Measurements from ENCODE around the gene FOXP3.

FOXP3 gene

DNA sequence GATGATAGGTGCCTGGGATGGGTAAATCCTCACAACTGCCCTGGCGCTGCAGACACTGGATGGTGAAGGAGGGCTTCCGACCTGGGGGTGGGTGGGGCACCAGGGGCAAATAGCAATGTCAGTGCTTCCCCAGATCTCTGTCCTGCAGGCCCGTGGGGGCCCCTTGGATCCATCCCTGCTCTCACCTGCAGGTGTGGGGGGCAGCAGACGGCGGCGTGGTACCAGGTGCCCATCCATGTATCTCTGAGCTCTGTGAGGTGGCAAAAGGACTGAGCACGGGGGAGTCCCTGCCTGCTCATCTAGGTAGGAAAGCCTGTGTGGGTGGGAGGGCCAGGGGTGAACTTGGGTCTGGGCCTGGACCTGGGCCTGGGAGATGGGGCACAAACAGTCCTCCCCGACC lies 58.0 kb downstream of the FOXP3 start:
- H3K4me3 Mint-ChIP-seq = no peak overlapping the region
- H3K27ac Mint-ChIP-seq = no peak overlapping the region
- no peaks in the 10 kb centered on the region for H3K9me3 Mint-ChIP-seq
- H3K27me3 Mint-ChIP-seq (ENCODE audit: low read depth) = peaks cover 4% of the 10 kb centered on the region
- H3K4me1 Mint-ChIP-seq (ENCODE audit: low read depth) = peaks cover 3% of the 10 kb centered on the region
- no peaks in the 10 kb centered on the region for H3K36me3 Mint-ChIP-seq (ENCODE audit: low read depth)

DNA sequence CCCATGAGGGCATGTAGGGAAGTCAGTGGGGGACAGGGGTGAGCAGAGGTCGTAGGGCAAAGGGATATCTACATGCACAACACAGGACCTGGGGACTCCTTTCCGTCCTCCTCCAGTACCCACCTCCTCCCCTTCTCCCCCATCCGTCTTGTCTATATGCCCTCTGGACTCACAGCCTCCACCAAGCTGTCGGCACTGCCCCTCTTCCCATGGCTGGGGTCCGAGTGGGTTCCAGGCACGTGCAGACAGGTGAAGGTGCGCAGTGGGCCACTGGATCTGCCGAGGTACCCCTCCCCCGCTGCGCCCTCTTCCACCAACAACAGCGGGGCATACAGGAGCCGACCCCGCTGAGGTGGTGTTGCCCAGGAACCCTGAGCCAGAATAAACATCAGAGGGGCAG lies 59.1 kb downstream of the FOXP3 start:
- Mint-ChIP-seq H3K4me1 (ENCODE audit: low read depth) (peaks cover 5% of the 10 kb centered on the region), H3K9me3 (no peaks in the 10 kb centered on the region), H3K4me3 (no peak overlapping the region), H3K36me3 (ENCODE audit: low read depth) (no peaks in the 10 kb centered on the region), H3K27me3 (ENCODE audit: low read depth) (peaks cover 4% of the 10 kb centered on the region), H3K27ac (no peak overlapping the region)

DNA sequence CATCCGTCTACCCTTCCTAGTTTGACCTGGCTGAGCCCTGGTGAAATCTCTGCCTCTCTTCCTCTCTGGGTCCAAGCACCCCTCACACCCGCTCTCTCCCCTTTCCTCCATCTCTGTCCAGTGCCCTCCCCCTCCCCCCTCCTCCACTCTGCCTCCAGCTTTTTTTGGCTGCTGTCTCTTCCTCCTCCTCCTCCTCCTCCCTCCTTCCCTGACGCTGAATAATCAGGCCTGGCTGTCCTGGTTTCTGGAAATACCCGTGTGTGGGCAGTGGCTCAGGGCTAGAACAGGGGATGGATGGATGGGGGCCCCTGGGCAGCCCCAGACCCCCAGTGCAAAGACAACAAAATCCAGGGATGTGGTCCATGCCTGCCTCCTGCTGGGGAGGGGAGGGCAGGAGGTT lies 59.8 kb downstream of the FOXP3 start:
- no peaks in the 10 kb centered on the region for H3K9me3 Mint-ChIP-seq
- H3K4me3 Mint-ChIP-seq = no peak overlapping the region
- H3K27me3 Mint-ChIP-seq (ENCODE audit: low read depth) = peaks cover 4% of the 10 kb centered on the region
- peaks cover 5% of the 10 kb centered on the region for H3K4me1 Mint-ChIP-seq (ENCODE audit: low read depth)
- no peaks in the 10 kb centered on the region for H3K36me3 Mint-ChIP-seq (ENCODE audit: low read depth)
- H3K27ac Mint-ChIP-seq = no peak overlapping the region

DNA sequence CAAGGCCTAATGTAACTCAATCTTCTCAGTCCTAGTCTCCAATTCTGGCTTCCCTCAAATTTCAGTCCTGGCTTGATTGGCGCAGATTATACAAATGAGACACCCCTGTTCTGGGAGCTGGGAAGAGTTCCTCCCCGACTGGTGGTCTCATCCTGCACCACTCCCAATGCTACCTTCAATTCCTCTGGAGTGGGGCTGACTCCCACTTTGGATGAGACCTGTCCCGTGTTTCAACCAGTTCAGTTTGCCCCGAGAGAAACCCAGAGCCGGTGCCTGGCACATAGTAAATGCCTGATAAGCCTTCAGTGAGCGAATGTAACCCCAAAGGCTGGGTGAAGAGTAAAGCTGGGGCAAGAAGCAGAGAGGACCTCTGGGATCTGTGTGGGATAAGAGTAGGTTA lies 60.5 kb downstream of the FOXP3 start:
- Mint-ChIP-seq H3K4me3 (no peak overlapping the region), H3K27ac (no peak overlapping the region), H3K36me3 (ENCODE audit: low read depth) (no peaks in the 10 kb centered on the region), H3K4me1 (ENCODE audit: low read depth) (peaks cover 5% of the 10 kb centered on the region), H3K27me3 (ENCODE audit: low read depth) (peaks cover 4% of the 10 kb centered on the region), H3K9me3 (no peaks in the 10 kb centered on the region)

DNA sequence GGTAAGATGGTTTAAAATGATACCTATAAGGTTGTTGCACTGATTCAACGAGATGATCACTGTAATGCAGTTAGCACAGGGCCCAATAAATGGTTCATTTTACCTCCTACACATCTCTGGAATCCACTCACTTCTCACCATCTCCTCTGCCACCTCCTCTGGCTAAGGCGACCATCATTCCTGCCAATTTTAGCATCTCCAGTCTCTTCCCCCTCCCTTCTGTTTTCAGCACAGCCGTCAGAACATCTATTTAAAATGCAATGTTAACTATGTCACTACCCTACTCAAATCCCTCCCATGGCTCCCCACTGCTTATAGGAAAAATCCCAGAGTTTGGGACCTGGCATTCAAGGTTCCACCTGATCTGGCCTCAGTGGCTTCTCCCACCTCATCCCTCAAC lies 61.0 kb downstream of the FOXP3 start:
- Mint-ChIP-seq H3K27me3 (ENCODE audit: low read depth) (peaks cover 5% of the 10 kb centered on the region), H3K36me3 (ENCODE audit: low read depth) (no peaks in the 10 kb centered on the region), H3K27ac (no peak overlapping the region), H3K9me3 (no peaks in the 10 kb centered on the region), H3K4me3 (no peak overlapping the region), H3K4me1 (ENCODE audit: low read depth) (peaks cover 5% of the 10 kb centered on the region)

DNA sequence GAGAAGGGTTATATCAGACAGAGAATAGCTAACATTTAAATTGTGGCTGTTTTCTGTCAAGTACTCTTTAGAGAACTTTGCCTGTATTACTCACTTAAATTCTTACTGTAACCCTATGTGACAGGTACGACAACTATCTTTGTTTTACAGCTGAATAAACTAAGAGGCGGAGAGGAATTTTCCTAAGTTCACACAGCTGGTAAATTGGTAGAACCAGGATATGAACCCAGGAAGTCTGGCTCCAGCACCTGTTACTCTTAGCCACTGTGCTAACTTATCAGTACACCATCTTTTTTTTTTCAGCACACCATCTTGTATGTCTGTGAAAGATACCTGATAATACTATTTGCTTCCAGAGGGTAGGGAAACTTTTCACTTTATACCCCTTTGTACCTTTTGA lies 62.5 kb downstream of the FOXP3 start:
- Mint-ChIP-seq H3K4me3 (no peak overlapping the region), H3K36me3 (ENCODE audit: low read depth) (no peaks in the 10 kb centered on the region), H3K9me3 (no peaks in the 10 kb centered on the region)

More for the DNA sequence above, 62.5 kb downstream of the FOXP3 start:
- H3K27ac Mint-ChIP-seq = no peak overlapping the region
- peaks cover 12% of the 10 kb centered on the region for H3K4me1 Mint-ChIP-seq (ENCODE audit: low read depth)
- peaks cover 10% of the 10 kb centered on the region for H3K27me3 Mint-ChIP-seq (ENCODE audit: low read depth)
